ENCODE data around the gene FAM72D. TPM values are rescaled to one million over a fixed set of nuclear protein-coding genes. Genes with fewer than 3 reads are reported as not detected.
"Not testable (repeated sequence)": the region's sequence is repeated elsewhere in the genome, so short reads cannot be mapped to it uniquely, and the experiment has no call there.

FAM72D gene
- total RNA-seq, 1 donor from 2014 or later, result 3.4 TPM

DNA sequence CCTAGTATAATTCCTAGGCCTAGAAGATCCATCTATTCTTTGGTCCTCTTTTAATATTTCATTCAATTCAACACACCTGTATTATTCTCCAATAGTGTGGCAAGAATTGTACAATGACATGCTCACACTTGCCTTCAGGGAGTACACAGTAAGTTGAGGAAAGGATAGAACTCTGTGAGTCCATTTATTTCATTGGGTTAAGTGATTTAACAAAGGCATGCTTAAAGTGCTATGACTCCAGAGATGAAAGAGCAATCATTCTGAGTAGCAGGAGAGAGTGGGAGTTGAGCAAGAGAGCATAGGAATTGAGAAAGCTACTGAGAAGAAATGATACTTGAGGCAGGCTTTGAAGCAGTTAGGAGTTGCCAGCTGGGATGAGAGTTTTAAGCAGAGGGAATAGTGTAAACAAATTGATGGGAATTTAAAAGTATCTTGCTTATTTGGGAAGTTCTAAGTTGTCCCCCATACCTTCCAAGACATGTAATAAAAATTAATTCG, 18.8 kb downstream of the FAM72D start:
- DNase-seq (ENCODE audit: extremely low spot score, unreplicated experiment); H3K36me3 Mint-ChIP-seq; H3K9me3 Mint-ChIP-seq; H3K4me3 Mint-ChIP-seq; H3K27me3 Mint-ChIP-seq; H3K27ac Mint-ChIP-seq; H3K4me1 Mint-ChIP-seq (ENCODE audit: unreplicated experiment): not testable (repeated sequence)

GRCh38 chr1:145115587-145116493, 20.1 kb downstream of the FAM72D start:
- not testable (repeated sequence) for H3K27me3 Mint-ChIP-seq; DNase-seq (ENCODE audit: extremely low spot score, unreplicated experiment); H3K4me1 Mint-ChIP-seq (ENCODE audit: unreplicated experiment); H3K4me3 Mint-ChIP-seq; H3K9me3 Mint-ChIP-seq; H3K36me3 Mint-ChIP-seq; H3K27ac Mint-ChIP-seq

DNA sequence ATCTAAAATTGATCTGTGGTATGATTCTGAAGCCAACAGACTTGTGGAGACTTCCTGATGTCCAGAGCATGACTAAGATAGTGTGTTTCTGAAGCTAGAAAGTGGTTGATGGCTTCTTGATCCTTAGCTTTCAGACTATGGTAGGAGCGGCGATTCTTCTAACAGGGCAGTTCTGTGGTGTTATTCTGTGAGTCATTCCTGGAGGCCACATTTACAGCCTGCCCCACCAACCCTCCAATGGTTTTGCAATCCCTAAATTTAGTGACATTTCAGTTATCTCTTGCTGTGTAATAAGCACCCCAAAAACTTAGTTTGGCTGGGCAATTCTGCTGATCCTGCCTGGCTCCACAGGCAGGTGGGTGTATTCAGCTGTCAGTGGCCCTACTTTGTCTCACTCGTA, 24.1 kb downstream of the FAM72D start:
- H3K36me3 Mint-ChIP-seq; H3K4me3 Mint-ChIP-seq; H3K27ac Mint-ChIP-seq; H3K9me3 Mint-ChIP-seq; DNase-seq (ENCODE audit: extremely low spot score, unreplicated experiment); H3K27me3 Mint-ChIP-seq; H3K4me1 Mint-ChIP-seq (ENCODE audit: unreplicated experiment): not testable (repeated sequence)

- H3K4me3 Mint-ChIP-seq; H3K36me3 Mint-ChIP-seq; H3K27ac Mint-ChIP-seq; H3K4me1 Mint-ChIP-seq (ENCODE audit: unreplicated experiment); H3K9me3 Mint-ChIP-seq; DNase-seq (ENCODE audit: extremely low spot score, unreplicated experiment); H3K27me3 Mint-ChIP-seq: not testable (repeated sequence)
Observed at GRCh38 chr1:145122344-145123061, 26.7 kb downstream of the FAM72D start.

DNA sequence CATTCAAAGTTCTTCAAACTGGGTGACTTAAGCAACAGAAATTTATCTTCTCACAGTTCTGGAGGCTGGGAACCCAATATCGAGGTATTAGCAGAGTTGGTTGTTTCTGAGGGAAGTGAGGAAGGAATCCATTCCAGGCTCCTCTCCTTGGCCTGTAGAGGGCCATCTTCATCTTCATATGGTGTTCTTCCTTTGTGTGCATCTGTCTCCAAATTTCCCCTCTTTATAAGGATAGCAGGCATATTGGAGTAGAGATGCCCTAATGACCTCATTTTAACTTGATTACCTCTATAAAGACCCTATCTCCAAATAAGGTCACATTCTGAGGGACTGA, 27.3 kb downstream of the FAM72D start:
- DNase-seq (ENCODE audit: extremely low spot score, unreplicated experiment); H3K27ac Mint-ChIP-seq; H3K4me3 Mint-ChIP-seq; H3K4me1 Mint-ChIP-seq (ENCODE audit: unreplicated experiment); H3K27me3 Mint-ChIP-seq; H3K36me3 Mint-ChIP-seq; H3K9me3 Mint-ChIP-seq: not testable (repeated sequence)

- not testable (repeated sequence) for H3K9me3 Mint-ChIP-seq; H3K4me3 Mint-ChIP-seq; DNase-seq (ENCODE audit: extremely low spot score, unreplicated experiment); H3K36me3 Mint-ChIP-seq; H3K4me1 Mint-ChIP-seq (ENCODE audit: unreplicated experiment); H3K27me3 Mint-ChIP-seq; H3K27ac Mint-ChIP-seq
Observed at GRCh38 chr1:145123992-145124641, 28.3 kb downstream of the FAM72D start.

GRCh38 chr1:145125112-145125511, 29.3 kb downstream of the FAM72D start:
- not testable (repeated sequence) for H3K9me3 Mint-ChIP-seq; H3K4me3 Mint-ChIP-seq; H3K27me3 Mint-ChIP-seq; H3K36me3 Mint-ChIP-seq; H3K27ac Mint-ChIP-seq; DNase-seq (ENCODE audit: extremely low spot score, unreplicated experiment); H3K4me1 Mint-ChIP-seq (ENCODE audit: unreplicated experiment)

DNA sequence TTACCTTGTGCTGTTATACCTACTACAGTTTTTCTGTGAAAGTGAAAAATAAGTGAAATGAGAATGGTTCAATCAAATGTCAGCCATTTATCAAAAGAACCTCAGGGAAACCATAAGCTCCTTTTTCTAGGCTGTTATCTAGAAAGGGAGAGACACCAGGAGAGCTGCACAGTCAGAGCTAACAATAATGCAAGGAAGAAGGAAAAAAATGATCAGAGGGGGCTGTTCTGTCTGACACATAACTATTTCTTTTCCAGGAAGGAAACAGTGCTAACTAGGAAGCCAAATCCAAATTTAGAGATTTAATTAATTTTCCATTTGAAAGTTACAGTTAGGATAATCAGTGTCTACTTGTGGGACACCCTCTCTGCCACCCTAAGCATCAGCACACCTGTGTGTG, 31.4 kb downstream of the FAM72D start:
- not testable (repeated sequence) for H3K9me3 Mint-ChIP-seq; H3K4me1 Mint-ChIP-seq (ENCODE audit: unreplicated experiment); H3K36me3 Mint-ChIP-seq; H3K27ac Mint-ChIP-seq; DNase-seq (ENCODE audit: extremely low spot score, unreplicated experiment); H3K4me3 Mint-ChIP-seq; H3K27me3 Mint-ChIP-seq

GRCh38 chr1:145128697-145129469, 33.1 kb downstream of the FAM72D start:
- not testable (repeated sequence) for H3K27ac Mint-ChIP-seq; H3K27me3 Mint-ChIP-seq; H3K4me3 Mint-ChIP-seq; H3K4me1 Mint-ChIP-seq (ENCODE audit: unreplicated experiment); DNase-seq (ENCODE audit: extremely low spot score, unreplicated experiment); H3K9me3 Mint-ChIP-seq; H3K36me3 Mint-ChIP-seq

- not testable (repeated sequence) for H3K27me3 Mint-ChIP-seq; H3K4me3 Mint-ChIP-seq; H3K4me1 Mint-ChIP-seq (ENCODE audit: unreplicated experiment); H3K27ac Mint-ChIP-seq; H3K9me3 Mint-ChIP-seq; DNase-seq (ENCODE audit: extremely low spot score, unreplicated experiment); H3K36me3 Mint-ChIP-seq
Observed at GRCh38 chr1:145134476-145134875, 38.7 kb downstream of the FAM72D start.

DNA sequence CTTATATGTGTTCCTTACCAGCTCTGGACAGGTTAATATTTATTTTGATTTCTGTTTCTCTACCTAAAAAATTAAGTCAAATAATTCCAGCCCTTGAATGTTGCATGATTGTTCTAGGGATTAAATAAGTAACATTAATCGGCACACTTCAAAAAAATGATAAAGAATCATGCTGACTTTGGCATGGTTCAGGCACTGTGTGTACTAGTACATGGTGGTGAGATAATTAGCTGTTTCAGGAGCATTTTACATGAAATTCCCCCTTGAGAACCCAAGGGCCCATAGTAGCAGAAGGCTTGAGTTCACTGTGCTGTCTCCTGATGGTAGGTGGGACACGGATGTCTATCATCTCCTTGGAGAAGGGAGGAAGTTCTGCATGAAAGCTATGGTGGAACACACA, 44.8 kb downstream of the FAM72D start:
- H3K27ac Mint-ChIP-seq, H3K36me3 Mint-ChIP-seq: not testable (repeated sequence)

DNA sequence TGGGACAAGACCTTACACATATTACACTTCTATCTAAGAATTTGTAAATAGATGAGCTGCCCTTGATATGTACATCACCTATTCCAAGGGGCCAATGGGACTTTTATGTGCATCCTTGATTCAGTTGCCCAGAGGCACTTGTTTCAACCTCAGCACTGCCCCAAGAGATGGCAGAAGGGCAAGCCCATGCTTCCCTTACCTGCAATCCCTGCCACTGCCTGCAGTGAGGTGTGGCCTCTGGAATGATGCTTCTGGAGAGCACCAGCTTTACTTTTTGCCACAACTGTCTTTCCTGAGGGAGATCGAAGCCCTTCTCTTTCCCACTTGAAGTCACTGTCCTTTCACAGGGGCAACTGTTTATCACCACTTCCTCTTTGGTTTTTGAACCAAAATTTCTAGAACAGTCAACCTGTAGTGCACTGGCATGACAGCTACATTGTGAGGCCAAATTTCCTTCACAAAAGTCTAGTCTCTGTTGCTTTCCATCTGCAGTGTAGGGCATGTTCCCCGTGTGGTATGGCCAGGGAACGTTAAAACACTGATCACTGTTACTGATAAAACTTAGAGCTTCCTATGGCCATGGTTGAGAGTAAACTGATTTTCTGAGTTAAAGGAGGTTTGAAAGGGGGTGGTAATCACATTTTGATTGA, 48.6 kb downstream of the FAM72D start:
- not testable (repeated sequence) for H3K9me3 Mint-ChIP-seq; H3K4me3 Mint-ChIP-seq; H3K36me3 Mint-ChIP-seq; H3K4me1 Mint-ChIP-seq (ENCODE audit: unreplicated experiment); DNase-seq (ENCODE audit: extremely low spot score, unreplicated experiment); H3K27me3 Mint-ChIP-seq; H3K27ac Mint-ChIP-seq

More for the DNA sequence above, 44.8 kb downstream of the FAM72D start:
- not testable (repeated sequence) for H3K9me3 Mint-ChIP-seq; H3K27me3 Mint-ChIP-seq; DNase-seq (ENCODE audit: extremely low spot score, unreplicated experiment); H3K4me1 Mint-ChIP-seq (ENCODE audit: unreplicated experiment); H3K4me3 Mint-ChIP-seq

DNA sequence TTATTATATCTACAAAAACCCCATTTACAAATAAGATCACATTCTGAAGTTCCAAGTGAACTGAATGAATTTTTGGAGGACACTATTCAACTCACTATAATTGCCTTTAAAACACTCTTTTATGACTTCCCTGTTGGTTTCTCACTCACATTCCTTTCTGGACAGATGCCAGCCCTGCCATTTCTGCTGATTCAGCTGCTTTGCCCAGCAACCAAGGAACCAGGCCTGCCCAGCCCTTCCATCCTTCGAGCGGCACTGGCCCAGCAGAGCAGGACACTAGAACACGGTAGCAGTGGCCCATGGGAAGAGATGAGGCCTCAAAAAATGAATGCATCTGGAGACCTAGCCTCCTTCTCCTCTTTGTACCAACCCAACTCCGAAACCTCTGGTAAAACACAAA, 50.5 kb downstream of the FAM72D start:
- H3K36me3 Mint-ChIP-seq; H3K4me3 Mint-ChIP-seq; DNase-seq (ENCODE audit: extremely low spot score, unreplicated experiment); H3K27me3 Mint-ChIP-seq; H3K4me1 Mint-ChIP-seq (ENCODE audit: unreplicated experiment); H3K9me3 Mint-ChIP-seq; H3K27ac Mint-ChIP-seq: not testable (repeated sequence)

All from type B pancreatic cell (in vitro differentiated cells).